ENCODE results near the gene LHPP.
"Not testable (repeated sequence)": the region's sequence is repeated elsewhere in the genome, so short reads cannot be mapped to it uniquely, and the experiment has no call there.

Gene LHPP

GRCh38 chr10:124576526-124577420, 115.2 kb downstream of the LHPP start:
- no peak for DNase-seq

- no peak for DNase-seq
Observed at GRCh38 chr10:124577651-124578050, 116.0 kb downstream of the LHPP start.

- no peak for DNase-seq
Observed at GRCh38 chr10:124578231-124579010, 116.8 kb downstream of the LHPP start.

DNA sequence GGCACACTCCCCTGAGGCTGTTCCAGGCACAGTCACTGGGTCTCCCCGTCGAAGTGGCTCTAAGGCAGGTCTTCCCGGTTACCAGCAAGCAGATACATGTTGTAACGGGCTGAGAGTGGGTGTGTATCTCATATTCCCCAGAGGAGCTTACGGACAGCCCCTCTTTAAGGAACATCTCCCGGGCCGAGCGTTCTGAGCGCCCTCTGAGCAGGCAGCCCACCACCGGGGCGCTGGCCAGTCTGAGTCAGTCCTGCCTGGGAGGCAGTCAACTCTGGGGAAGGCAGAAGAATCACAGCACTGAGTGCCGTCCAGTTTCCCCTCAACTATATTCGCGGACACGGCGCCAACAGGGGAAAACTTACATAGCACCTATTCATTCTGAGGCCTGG, 117.4 kb downstream of the LHPP start:
- no peak for DNase-seq

DNA sequence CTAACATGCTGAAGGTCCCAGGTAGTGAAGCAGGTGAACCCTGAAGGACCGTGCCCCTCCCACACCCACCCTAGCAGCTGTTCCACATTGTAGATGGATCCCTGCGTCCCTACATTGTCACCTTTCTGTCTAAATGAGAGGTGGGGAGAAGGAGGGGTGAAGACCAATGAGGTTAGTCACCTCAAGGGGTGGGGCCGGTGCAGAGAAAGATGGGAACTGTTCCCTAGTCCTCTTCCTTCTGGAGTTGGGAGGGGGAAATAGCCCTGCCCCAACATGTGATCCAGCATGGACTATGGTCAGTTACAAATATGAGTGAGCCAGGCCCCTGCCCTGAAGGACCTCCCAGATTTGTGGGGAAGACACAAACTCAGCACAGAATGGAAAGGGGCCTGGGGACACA, 124.5 kb downstream of the LHPP start:
- DNase-seq = no peak

GRCh38 chr10:124587811-124588211, 126.2 kb downstream of the LHPP start:
- no peak for DNase-seq

DNA sequence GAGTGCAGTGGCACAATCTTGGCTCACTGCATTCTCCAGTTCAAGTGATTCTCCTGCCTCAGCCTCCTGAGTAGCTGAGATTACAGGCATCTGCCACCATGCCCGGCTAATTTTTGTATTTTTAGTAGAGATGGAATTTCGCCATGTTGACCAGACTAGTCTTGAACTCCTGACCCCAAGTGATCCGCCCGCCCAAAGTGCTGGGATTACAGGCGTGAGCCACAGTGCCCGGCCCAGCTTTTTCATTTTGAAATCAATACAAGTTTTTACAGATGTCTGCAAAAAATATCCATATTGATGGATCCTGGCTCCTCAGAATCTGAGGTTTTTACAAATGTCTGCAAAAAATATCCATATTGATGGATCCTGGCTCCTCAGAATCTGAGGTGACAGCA, 126.7 kb downstream of the LHPP start:
- not testable (repeated sequence) for DNase-seq

- DNase-seq = no peak
Observed at GRCh38 chr10:124588736-124589490, 127.3 kb downstream of the LHPP start.

GRCh38 chr10:124589491-124590041, 127.9 kb downstream of the LHPP start:
- no peak for DNase-seq

DNA sequence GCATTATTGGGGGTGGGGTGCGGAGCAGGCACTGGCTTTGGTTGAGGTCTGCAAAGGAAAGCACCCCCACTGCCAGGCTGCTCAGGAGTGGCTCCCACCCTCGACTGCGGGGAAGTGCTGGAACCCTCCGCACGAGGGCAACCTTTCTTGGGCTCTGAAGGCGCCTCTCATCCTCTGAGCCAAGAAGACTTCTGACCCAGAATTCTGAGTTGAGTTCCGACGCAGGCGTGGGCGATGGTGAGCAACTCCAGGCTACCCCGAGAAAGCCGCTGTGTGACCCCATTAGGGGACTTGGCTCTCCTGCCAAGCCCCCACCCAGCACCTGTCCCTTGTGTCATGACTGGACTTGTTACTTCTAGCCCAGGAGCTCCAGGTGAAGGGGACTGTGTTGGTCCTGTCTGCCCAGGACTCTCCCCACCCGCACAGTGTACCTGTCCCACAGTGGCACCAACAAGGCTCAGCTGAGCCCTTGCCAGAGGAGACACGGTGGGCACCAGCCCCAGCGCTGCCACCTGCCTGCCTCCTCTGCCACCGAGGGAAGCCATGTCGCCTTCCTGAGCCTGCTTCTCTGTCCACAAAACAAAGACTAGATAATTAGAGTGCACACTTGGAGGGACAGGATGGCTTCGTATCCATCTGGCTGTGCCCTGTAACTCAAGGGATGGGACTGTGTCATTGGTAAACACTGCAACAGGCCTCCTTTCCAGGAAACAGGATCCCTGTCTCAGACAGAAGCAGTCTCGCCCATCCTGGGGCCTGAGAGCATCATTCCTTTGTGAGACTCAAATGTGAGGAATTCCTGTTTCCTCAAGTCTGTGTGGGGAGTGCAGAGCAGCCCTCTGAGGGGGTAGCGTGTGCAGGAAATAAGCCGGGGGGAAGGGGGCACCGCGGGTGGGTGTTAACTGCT, 128.8 kb downstream of the LHPP start:
- DNase-seq = no peak

DNA sequence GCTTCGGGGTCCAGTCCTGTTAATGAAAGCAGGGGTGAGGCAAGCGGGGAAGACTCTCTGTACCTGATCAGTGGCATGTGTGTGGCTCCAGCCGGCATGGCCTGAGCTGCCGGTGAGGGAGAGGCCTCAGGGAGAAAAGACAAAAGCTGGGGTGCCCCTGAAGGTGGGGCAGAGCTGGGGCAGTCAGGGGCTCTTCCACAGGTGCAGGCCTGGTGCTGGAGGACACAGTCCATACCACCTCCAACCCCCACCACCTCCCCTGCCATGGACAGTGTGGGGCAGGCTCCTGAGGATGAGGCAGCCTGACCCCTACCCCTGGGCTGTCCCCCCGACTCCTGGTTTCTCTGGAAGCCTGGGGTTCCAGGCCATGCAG, 129.5 kb downstream of the LHPP start:
- no peak for DNase-seq

DNA sequence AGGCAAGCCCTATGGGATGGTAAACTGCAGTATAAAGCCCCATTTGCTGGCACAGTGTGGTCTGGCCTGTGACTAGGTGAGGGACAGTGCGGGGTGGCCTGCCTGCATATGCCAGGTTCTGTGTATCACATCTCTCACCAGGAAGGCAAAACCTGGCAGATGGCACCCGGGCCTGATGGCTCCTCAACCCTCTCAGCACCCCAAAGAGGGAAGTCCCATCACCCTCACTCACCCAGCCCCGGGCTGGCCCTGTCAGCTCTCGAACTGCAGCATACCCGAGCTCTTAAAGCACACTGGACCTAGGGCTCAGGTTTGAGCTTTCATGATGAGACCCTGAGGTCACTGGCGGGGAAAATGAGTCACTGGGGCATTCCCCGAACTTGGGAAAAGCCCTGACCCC, 130.5 kb downstream of the LHPP start:
- DNase-seq = no peak

GRCh38 chr10:124592736-124593430, 131.3 kb downstream of the LHPP start:
- no peak for DNase-seq

DNA sequence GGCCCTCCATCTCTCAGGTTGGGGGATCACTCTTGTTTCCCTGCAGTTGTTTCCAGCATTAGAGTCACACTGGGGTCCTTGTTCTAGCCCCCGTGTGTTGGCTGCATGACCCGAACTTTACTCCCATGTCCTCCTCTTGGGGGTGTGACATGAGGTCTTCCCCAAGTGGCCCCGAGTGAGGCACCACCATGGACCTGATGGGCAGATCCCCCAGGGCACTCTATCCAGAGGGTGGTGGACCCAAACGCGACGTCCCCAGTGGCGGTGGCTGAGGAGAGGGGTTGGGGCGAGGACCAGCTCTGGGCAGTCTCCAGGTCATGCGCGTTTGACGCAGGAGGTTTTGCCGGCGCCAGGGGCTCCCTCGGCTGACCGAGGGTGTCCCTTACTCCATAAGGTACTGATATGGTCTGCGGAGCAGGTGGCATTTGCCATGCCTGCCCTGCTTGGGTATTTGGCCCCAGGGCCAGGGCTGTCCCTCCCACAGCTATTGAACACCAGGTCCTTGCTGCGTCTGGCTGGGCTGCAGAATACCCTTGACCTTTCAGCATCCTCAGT, 131.9 kb downstream of the LHPP start:
- no peak for DNase-seq

DNA sequence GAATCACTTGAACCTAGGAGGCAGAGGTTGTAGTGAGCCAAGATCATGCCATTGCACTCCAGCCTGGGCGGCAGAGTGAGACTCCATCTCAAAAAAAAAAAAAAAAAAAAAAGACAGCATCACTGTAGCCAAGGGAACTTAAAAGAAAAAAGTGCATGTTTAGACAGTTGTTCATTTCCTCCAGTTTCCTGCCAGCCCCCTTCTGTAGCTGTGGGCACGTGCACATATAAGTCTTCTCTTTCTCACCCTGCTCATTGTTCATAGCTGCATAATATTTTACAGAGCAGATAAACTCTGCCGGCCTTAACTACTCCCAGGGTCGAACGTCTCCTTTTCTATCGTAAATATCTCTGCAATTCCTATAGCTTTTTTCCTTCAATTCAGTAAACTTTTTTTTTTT, 132.6 kb downstream of the LHPP start:
- DNase-seq = no peak

- no peak for DNase-seq
Observed at GRCh38 chr10:124595143-124595883, 133.7 kb downstream of the LHPP start.

DNA sequence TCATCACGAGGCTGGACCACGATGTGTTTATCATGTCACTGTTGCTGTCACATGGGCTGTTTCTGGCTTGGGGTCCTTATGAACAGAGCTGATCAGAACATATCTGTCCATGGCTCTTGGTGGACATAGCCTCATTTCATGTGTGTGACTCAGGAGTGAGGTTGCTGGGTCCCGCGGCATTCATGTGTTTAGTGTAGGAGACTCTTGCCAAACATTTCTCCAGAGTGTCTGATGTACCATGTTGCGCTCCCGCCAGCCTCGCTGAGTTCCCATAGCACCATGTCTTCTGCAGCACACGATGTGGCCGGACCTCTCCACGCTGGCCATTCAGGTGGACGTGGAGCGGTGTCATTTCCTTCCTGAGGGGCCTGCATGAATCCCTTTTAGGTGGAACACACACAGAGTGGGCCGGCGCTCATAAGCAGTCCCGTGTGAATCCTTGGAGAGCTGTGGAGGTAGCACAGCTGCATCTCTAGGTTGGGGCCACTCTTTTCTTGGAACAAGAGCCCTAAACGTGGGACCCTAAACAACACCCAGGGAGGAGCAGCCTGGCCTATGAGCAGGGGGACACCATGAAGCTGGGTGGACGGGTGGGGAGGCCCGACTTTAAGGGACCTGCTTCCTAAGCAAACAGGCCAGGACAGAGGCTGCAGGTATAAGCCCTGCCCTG, 134.6 kb downstream of the LHPP start:
- DNase-seq = no peak

GRCh38 chr10:124596962-124597845, 135.6 kb downstream of the LHPP start:
- DNase-seq = no peak

DNA sequence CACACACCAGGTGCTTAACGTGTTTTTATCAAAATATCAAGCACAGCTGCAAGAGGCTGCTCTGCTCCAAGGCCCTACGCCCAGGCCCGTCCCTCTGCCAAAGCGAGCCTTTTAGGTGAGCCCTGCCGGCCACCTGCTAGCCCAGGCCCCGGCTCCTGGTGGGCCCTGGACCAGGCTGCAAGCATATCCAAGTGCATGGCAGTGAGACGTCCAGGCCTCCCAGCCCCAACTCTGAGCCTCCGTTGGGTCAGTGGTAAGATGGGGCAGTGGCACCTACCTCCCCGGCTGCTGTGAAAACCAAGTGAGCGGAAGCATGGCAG, 136.2 kb downstream of the LHPP start:
- no peak for DNase-seq

All from T-helper 9 cell (primary cell).